HuH-7 (cell line): Measurements from ENCODE around the gene DGKI.

Experiments
- DNase-seq: peaks from one replicate; pipeline ENCODE4 v3.0.0; 2011; ENCODE audit warnings: low spot score

DGKI gene

DNA sequence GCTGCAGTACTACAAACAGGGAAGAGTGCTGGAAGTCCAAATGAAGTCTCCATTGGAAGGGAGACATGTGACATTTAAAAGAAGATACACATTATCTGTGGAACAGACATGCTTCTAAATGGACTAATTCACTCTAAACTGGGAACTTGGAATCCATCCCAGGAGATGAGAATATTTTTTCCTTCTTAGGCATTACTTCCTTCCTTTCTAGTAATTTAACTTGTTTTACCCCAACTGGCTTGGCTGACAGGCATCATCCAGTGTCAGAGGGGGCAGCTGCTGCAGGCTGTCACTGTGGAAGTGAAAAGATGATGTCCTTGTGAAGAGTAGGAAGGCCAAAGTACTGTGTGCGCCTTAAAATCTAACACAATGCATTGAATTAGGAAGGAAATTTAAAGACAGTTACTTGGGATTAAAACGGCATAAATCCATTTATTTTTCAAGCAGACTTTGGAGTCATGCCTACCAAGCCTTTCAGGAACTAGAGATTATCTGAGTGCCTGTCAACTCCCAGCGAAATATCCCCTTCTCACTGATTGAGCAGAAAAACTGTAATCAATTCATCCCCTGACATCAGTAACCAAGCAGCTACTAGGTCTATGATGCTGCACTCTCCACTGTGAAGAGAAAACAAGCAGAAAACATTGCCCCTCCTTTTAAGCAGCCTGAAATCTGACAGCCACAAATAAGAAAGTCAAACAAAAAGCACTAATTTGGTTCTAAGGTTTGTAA lies 161.2 kb downstream of the DGKI start:
- no peak for DNase-seq

DNA sequence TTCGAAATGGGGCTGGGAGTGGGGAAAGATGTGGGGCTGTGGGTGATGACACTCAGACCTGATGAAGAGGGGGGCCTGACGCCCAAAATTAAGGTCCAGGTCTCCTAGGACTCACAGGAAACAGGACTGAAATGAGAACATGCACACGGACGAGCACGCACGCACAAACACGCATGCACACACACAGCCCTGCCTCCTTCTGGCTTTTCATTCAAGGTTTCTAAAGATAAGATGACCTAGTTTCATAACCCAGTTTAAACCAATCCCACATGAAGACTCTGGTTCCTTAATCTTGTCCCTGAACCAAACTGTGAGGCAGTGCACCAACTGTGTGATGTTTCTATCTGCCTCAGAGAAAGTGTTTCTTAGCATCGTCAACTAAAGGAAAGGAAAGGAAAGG lies 162.0 kb downstream of the DGKI start:
- no peak for DNase-seq

DNA sequence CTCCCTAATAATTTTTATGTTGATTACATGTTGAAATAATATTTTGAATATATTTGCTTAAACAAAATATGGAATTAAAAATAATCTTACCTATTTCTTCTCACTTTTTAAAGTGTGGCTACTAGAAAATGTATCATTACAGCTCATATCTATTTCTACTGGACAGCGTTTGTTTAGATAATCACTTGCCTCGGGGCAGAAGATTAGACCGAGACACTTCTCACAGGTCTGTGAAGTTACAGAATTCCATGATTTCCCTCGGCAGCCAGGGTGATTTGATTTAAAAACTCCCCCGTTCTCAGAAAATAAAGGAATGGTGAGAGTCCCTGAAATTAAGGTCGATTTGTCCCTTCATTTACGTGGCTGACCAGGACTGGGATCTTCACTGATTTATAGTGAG lies 162.5 kb downstream of the DGKI start:
- no peak for DNase-seq

DNA sequence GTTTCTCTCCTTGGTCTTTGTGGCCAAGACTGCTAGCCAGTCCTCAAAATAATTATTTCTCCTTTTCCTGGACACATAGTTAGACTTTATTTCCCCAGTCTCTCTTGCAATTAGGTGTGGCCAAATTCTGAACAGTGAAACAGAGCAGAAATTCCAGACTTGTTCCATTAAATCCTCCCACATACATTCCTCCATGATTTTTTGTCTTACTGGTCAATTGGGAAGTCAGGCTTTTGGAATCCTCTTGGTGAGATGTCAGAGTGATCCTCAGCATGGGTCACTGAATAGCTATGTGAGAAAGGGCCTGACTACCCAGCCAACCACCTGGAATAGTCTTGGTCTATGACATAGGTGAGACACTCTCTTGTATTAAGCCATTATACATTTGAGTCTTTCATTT lies 164.2 kb downstream of the DGKI start:
- DNase-seq, result no peak

DNA sequence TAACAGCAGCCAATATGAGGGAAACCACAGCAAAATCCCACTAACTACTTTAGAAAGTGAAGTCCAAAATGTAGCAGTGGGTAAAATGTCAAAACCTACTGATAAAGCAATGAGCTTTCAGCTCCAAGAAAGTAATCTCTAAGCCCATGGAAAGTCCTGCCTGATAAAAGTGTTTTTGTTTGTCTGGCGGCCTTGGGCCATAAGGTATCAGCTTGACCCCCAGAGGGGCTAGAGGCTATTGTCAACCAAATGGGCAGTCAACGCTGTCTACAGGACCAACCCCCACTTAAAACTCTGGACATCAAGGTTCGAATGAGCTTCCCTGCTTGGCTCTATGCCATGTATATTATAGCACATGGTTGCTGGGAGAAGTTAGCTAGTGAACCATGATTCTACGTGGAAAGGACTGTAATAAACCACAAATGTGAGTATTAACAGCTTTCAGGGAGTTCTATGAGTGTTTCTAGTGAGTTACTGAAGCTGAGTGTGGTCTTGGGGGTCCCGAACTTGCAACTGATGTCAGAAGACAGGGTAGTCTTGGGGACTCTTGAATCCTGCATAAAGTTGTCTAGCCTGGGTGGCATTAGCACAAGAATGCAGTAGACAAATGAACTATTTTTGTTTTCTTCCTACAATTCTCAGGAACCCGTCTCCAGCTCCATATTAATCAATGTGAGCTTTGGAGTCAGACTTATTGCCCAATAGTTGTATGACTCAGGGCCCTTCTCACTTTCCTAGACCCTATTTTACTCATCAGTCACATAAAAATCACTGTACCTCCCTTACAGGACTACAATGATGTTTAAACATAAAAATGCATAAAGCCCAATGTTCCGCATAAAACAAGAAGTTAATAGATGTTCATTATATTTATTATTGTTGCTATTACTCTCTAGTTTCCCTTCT lies 164.9 kb downstream of the DGKI start:
- no peak for DNase-seq

DNA sequence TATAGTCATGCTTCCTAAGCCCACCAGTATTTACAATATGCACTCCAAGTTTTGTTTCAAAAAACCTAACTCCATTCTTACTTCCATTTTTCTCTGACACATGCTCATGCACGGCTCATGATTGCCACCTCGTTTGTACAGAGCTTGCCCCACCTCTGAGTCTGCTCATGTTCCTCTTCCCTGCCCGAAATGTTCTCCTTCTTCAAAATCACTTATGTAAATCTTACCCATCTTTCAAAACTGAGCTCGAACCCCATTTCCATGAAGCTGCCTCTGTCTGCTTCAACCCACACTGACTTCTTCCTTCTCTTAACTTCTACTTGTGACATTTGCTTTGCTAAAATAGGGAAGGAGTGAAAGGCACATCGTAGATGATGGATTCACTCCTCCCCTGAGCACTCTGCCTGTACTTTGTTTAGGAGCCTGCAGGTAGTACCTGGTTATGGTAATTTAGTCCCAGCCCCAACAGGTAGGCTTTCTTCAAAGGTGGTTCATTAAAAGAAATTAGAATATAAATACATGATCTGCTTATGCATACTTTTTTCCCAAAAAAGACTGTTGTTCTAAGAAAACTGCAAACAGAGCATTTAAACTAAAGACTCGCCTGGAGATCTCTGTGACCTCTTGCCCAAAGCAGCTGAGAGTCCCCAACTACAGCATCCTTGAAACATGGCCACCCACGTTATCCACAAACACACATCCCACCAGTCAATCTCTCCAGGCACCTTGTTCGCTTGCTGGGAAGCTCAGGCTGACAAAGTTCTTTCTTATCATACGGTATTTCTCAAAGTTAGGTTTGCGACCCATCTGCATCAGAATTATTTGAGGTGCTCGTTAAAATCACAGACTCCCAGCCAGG lies 172.0 kb downstream of the DGKI start:
- DNase-seq, result no peak

DNA sequence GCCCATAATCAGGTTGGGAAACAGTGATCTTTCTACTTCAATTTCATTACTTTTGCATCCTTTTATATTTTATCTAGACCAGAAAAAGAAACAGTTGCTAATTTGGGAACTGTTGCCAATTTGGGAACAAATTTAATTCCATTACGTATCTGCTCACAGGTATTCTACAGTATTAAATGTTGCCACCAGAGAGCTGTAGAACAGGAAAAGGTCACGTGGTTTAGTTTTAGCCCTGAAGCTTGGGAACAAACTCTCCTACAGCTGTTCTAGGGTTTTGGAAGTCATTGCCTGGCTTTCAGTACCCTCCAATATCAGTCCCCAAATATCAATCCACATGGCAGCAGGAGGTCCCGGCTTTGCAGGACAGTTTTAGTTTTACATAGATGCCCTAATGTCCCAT lies 172.7 kb downstream of the DGKI start:
- DNase-seq, result no peak

DNA sequence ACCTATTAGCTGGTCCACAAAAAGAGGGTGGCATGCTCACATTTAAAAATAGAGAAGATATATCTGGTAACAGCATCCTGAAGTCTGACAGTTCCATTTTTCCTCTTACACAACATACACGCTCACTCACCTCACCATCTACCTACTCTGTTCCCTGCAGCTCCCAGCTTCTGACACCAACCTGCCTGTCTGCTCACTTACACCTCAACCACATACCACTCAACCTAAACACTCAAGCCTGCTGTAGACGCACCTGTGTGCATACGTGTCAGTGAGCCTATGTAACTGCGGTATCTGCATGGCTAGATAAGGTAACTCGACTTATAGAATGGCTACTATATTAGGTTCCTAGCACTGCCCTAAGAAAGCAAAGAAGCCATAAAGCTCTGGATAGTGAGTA lies 174.9 kb downstream of the DGKI start:
- no peak for DNase-seq

DNA sequence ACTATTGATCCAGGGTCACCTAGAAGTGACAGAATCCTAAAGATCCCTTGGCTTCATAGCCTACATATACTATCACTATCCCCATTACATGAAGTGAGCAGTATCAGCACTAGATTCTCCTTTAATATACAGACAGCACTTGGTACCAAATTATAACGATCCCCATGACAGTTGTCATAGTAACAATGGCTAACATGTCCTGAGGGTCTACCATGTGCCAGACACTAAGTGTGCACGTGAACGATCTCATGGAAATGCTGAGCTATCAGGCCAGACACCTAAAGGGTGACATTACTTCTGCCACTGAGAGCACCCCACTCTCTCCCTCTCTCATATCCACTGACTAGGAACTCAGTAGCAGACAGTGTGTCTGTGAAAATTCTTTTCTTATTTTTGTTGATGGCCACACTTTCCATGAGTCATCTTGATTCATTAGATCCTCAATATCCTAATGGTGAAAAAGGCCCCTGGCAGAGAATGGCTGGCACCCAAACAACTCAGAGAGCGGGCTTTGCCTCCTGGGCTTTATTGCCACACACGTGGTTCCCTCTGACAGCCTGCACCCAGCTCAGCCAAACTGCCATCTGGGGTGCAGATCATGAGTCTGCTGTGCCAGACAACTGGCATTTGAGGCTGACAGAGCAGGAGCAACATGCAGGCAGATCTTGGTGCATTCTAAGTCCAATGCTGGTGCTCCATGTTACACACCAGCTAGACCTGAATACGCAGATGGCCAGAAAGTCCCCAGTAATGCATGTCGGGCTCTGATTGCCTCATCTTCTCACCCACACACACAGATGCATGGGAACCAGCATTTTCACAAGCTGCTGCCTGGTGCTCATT lies 176.3 kb downstream of the DGKI start:
- no peak for DNase-seq

DNA sequence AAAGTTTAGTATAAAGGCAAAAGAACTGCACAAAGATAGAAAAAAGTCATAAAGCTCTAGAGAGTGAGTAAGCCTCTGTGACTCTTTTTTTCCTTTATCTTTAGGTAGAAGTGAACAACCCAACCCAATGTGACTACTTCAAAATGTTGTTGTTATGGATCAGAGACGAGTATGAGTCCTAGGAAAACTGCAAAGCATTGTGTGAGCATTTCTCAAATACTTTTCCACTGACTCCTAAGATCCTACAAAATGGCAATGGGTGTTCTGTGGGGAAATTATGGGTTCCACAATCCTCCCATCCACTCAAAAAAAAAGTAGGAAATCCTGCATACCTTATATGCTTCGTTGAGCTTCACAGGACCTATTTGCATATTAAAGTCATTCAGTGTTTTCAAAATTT lies 177.1 kb downstream of the DGKI start:
- DNase-seq, result no peak

DNA sequence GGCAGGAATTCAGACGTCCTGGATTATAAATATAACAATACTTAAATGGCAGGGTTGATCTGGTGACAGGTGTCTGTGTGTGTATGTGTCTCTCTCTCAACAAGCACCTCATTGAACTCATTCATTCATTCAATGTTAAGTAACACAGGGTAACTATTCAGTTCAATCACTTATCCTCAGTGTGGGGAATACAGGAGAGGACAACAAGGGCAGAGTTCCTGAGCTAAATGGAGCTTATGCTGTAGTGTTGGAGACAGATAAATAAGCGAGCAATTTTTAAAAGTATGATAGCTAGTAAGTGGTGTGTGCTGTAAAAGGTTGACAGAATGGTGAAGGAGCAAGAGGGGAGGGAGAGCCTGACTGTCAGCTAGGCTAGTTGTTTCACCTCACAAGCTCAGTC lies 178.4 kb downstream of the DGKI start:
- DNase-seq, result no peak

DNA sequence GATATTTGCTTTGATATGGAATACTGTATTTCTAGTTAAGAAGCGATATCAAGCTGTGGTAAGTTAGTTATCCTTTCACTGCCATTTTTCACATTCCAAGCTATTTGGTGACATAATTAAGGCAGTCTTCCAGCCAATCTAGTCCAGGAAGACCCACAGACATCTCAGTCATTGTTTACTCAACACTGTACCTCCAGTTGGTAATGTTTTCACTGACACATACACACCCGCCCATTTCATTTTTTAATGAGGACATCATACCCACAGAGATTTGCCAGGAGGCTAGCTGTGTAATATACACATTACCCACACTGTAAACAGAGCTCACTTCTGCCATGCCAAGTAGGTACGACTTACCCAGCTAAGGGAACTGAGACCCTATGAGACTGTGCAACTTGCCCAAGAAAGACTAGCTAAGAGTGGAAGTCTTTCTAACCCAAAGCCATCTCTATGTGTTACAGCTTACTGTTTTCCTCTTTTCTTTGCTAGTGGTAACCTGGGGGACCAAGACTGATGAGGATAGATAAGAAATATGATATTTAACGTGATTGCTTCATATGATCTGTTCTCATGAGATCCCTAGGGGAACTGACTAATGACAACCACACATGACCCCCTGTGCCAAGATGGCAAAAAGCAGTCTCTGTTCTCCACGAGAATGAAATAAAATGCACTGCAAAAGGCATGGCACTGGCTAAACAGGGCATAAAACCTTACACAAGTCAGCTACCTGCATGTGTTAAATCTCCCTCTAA lies 179.0 kb downstream of the DGKI start:
- no peak for DNase-seq

DNA sequence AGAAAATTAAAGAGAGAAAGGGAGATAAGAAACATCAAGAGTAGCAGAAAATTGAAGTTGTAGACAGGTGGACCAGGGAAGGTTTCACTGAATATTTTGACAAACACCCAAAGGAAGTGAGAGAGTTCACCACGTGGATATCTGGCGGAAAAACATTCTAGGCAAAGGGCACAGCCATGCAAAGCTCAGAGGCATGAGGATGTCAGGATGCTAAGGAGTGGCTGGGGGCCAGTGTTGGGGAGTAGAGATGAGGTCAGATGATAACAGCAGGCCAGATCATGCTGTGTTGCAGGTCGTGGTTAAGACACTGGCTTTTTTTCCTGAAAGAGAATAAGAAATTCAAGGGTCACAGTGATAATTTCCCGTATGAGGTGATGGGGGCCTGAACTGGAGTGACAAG lies 181.9 kb downstream of the DGKI start:
- no peak for DNase-seq

DNA sequence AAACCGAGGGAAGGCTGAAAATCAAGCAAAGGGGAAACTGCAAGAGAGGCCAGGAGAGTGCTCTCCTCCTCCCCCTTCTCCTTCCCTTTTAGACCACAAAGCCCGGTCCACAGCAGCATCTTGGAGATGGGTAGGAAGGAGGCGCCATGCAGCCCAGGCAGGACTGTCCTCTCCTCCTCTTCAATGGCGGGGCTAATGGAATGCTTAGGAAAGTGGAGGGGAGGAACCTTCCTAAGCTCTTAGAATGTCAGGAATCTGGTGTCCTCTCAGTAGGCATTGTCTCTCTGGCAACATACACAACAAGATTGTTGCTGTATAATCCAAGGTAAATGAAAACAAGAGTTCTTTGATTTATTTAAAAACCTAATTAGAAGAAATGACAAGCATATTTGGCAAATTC lies 185.1 kb downstream of the DGKI start:
- DNase-seq, result no peak

DNA sequence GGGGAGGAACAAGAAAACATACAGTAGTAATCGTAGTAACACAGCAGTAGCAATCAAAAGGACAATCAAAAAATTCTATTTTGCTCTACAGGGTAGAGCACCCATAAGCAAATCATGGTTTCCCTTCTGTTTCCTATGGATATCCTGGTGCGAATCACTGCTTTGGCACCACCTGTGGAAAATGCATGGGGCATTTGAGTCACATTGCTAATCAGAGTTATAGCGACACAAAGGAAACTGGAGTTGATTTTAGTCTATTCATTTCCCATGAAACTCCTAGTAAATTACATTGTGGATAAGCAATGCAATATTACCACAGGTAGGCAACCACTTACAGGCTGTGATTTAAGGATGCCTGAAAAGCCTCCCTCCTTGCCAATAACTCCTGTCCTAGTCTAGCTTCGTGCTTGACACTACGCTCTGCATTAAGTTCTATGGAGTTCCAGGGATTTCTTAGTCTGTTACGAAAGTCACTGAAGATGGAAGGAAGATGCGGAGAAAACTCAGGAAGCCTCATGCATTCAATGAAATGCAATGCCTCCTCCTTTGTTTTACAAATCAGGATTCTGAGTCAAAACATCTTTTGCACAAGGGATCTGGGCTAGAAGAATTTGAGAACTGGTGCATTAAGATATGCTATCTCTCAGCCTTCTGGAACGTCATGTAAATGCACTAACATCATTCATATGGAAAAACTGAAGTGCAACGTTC lies 188.4 kb downstream of the DGKI start:
- DNase-seq, result no peak

DNA sequence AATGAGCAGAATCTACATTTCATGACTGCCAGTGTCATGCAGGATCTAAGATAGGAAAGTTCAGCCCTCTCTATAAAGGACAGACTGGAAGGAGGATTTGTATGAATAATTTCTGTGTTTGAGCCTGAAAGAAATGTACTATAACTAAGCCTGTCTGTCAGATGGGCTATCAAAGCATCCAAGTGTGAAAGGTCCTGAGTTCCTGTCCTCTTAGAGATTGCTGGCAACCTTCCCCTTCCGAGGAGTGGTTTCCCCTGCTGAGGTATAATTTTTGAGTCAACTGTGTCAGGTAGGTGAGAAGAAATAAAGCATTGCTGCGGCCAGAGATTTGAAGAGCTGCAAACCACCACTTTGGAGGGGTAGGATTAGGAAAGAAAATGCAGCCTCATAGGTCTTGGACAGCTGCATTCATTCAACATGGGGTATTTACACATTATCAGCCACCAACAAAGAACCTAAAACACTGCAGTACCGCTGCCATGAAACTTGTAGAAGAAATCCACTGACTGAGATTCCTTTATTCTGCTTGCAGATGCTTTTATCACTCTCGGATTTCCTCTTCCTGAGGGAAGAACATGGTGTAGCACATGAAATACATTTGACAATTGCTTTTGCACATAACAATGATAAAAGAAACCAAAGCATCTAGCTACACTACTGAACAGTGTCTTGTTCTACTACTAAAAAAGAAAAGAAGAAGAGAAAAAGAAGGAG lies 189.1 kb downstream of the DGKI start:
- DNase-seq, result no peak

DNA sequence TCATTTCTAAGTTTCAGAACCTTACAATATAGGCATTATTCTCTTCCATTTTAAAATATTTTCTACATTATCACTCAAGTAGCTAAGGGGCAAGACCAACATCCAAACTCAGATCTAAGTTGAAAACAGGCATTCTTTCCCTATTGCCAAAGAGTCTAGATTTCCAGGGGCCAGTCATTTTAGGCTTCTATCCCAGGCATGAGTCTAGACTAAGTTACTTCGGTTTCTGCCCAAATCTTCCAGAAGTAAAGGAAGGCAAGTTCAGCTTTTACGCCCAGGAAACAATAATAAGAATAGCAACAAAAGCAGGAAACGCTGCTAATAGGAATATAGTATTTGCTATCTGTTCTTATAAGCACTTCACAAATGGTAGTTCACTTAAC lies 189.9 kb downstream of the DGKI start:
- no peak for DNase-seq

DNA sequence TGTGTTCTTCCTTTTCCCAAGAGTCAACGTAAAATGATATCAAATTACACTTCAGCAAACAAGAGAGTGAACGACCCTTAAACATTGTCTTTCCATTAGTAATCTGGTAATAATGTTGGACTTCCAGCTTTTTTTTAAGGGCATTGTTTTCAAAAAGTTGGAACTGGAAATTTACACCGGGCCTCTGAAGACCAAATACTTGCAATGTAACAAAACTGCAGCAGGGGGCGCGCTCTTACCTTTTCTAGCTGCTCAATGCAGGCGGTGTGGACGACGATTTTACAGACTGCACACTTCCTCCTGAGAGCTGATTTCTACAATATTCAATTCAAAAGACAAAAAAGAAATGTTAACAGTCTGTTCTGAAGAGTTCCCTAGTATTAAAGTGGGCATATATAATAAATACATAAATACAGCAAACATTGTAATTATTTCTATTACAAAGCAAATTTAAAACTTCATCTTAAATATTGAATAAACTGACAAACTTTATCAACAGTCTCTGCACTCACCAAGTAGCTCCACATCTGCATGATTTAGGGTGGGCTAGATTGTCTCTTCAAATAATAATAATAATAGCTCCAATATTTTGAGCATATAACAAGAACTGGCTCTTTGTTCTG lies 190.4 kb downstream of the DGKI start:
- peak; percentile 39 for DNase-seq

DNA sequence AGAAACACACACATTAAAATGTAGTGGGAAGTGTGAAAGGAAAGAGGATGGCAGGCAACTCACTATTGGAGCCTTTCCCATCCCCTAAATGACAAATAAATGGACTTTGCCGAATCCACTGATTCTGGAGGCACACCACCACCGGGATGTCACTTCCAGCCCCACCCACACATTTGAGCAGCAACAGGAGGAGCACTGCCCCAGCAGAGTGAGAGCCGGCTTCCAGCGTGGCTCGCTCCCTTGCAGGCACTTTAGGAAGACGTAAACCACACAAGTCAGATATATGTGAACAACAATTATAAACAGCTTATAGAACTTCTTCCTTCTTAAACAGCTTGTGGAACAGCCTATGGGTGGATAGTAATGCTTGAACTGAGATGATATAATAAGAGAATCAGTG lies 191.0 kb downstream of the DGKI start:
- no peak for DNase-seq
